ENCODE results near the gene TMEM178A.

- TF ChIP-seq CTCF (conservative IDR thresholded peaks at IDR 0.05; ENCODE audit: low read length) (no peak), EZH2phosphoT487 (IDR thresholded peaks at IDR 0.05; ENCODE audit: borderline replicate concordance, low read depth, low read length) (no peak)
Measured at GRCh38 chr2:39665811-39666490, at the start of gene TMEM178A.
